Heart left ventricle (tissue), 13 donors: ENCODE data around the gene PTPN5.

Experiments used
- POLR2A ChIP-seq, 2 donors: fragments of 450-650 bp; IDR thresholded peaks; one replicate each; pipeline ENCODE4 v1.6.1; 2017; ENCODE audit warnings: antibody characterized with exemption in 2 of 2, mild to moderate bottlenecking in 2 of 2, moderate library complexity in 2 of 2
- TF ChIP-seq, protein P1 (sequence below), 12 donors: fragments of 200-600 bp; sonication (generic) in 4 of 12; IDR thresholded peaks; one replicate each; pipeline versions ENCODE4 v1.5.0 to v1.8.0; 2018 to 2022; ENCODE audit warnings: antibody characterized with exemption in 12 of 12, mild to moderate bottlenecking in 5 of 12
- donor health status: ischemic (EF 13 %, LVEDD 7.1; RV severe dilation, severe dysfunction).
- donor health status: DM: no; HTN: yes; CAD: no.
- donor health status: DM: no; HTN: no; CAD: no.
- donor health status: ischemic (EF 25% LVEDD 6.9; RV normal size, moderate dysfunction).
- donor health status: ischemic (EF 25% LVEDD 5.7; RV mildly dilated, moderate dysfunction).
- donor health status: ischemic (EF 35%, LVEDD 5.7; RV mildly dilated, moderate dysfunction).
- donor health status: nonischemic (EF 11% LVEDD 7.7; RV severe dilation, severe dysfunction).
- donor health status: DM: yes; HTN: yes; CAD: no.
- donor health status: PGD.
- donor health status: ischemic (EF 29% LVEDD 5.4; RV normal size, mild dysfunction).
- donor health status: nonischemic (EF 23%, LVEDD 6.1; RV moderate dilation, normal function).

DNA sequence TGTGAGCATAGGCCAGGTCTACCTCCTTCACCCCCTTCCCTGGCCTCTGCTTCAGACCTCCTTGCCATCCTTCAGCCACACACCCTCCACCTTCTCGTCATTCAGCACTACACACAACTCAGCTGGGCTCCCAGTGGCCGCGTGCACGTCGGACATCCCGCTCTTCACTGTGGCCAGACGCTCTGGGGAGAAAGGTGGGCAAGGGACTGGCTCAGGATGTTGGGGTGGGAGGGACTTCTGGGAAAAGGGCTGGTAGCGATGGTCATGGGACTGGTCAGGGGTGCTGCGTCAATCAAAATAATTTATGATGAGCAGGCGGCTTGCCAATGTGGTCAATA is 77.2 kb downstream of the PTPN5 start:
- TF ChIP-seq POLR2A (IDR thresholded peaks at IDR 0.05): no peak
- TF ChIP-seq, protein P1, sequence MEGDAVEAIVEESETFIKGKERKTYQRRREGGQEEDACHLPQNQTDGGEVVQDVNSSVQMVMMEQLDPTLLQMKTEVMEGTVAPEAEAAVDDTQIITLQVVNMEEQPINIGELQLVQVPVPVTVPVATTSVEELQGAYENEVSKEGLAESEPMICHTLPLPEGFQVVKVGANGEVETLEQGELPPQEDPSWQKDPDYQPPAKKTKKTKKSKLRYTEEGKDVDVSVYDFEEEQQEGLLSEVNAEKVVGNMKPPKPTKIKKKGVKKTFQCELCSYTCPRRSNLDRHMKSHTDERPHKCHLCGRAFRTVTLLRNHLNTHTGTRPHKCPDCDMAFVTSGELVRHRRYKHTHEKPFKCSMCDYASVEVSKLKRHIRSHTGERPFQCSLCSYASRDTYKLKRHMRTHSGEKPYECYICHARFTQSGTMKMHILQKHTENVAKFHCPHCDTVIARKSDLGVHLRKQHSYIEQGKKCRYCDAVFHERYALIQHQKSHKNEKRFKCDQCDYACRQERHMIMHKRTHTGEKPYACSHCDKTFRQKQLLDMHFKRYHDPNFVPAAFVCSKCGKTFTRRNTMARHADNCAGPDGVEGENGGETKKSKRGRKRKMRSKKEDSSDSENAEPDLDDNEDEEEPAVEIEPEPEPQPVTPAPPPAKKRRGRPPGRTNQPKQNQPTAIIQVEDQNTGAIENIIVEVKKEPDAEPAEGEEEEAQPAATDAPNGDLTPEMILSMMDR (IDR thresholded peaks at IDR 0.05): no peak
